Superior temporal gyrus (tissue), 1 donor: Measurements from ENCODE around the gene PRDM9.
"Not testable (repeated sequence)": the region's sequence is repeated elsewhere in the genome, so short reads cannot be mapped to it uniquely, and the experiment has no call there.

Experiments used
- DNase-seq: peaks from one replicate; pipeline ENCODE4 v3.0.0-alpha.2; 2016; ENCODE audit errors: extremely low spot score

Gene PRDM9

DNA sequence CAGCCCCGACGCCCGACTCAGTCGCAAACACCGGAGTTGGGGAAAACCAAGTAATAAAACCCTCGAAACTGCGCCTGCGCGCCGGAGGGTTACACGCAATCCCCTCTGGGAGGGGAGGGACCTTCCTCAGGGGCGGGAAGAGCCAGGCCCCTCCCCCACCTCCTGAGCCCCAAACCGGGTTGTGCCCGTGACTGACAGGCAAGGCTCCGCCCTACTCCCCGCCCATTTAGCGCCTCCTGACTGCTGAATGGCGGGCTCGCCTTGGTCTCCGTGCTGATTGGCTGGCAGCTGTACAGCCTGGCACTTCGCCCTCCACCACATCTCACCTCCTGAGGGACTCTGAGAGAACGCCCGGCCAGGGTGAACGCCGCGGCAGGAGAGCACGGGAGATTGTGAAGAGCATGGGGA lies at the start of gene PRDM9:
PRDM9 (plus strand) TSS at position 332 of the 408 bp plus-strand sequence. CDS start 1,425 bp downstream, outside the sequence.
- no peak for DNase-seq

DNA sequence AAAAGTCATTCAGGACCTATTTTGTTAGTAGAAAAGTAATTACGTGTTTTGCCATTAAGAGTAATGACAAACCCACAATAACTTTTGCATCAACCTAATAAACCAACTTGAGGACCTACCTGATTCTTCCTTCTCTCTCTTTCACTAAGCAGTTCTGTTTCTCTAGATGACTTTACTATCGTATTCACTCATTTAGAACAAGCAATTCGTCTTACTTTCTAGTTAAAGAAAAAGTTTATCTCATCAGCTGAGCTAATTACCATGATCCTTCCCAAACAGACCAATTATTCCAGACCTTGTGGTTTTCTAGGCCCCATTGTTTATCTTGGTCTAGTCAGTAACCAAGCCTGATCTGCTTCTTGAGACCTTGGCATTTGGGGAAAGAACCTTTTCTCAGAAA lies 49.6 kb upstream of the PRDM9 start:
- DNase-seq, result no peak

DNA sequence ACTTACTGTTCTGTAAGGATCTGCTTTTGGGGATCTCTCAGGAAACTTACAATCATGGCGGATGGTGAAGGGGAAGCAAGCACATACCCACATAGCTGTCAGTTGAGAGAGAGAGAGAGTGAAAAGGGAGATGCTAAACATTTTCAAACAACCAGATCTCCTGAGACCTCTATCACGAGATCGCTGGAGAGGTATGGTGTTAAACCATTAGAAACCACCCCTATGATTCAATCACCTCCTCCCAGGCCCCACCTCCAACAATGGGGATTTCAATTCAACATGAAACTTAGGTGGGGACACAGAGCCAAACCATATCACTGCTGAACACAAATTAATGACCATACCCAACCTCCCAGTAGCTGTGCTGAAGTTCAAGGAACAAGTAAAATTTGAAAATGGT lies 48.2 kb upstream of the PRDM9 start:
- DNase-seq, result no peak

DNA sequence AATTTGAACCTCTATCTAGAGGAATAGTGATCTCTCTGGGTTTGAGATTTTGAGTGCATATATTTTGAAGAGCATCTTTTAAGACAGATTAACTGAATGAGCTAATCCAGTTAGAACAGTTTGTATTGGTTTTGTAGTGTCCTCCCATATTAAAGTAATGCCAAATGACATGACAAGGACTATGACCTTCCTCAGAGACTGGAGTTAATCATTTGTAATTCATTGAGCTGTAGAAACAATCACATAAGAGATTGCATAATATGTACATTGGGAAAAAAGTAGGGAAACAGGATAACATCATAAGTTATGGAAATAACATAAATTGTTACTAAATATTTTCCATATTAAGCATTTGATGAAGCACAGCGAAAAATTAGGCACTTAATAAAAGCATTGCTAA lies 45.8 kb upstream of the PRDM9 start:
- DNase-seq, result no peak

DNA sequence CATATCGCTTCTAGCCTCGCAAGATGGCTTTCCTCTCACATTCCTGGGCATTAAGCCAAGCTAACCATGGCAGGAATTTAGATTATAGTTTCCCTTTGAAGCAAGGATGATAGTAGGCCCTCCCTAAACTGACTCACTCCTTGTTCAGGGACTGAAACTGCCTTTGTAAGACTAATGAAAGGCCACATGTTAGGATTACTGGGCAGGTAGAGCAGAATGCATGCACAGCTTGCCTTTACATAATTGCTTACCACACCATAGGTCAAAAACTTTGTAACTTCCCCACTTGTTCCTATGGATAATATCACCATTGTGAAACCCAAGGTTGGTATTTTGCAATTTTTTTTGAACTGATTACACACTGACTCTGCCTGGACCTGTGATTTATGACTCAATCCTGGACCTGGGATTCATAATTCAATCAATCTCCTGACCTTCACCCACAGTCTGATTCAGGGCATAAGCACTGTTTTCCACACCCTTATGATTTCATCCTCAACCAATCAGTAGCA lies 41.0 kb upstream of the PRDM9 start:
- DNase-seq, result no peak

DNA sequence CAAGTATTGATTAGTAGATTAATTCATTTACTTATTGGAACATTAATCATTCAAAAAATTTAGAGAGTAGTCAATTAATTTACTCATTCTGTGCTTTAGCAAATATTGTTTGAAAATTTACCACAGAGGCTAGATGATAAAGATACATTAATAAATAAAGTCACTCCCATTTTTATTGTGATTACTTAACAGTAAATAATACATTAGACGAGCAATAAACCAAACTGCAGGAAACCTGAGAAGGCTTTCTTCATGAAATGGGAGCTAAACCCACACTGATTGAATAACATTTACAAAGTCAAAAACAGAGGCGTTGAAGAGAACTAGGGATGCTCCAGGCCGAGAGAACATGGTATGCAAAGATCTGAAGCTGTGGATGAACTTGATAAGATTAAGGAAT lies 38.8 kb upstream of the PRDM9 start:
- DNase-seq, result no peak

DNA sequence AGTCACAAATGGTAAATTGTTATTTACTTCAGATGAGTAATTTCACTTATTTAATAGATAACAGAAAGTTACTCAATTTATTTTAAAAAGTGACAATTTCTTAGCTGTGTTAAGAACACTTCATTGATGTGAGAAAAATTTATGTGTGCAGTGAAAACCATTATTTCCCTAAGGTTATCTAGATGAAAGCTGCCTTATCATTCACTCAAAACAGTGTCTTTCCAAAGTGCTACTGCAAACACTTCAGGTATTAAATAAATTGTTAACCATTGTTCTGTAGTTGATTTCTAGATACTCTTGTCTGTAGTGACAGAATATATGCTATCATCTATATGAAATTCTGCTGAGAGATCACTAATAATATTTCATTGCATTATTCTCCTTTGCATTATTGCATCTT lies 33.5 kb upstream of the PRDM9 start:
- no peak for DNase-seq

DNA sequence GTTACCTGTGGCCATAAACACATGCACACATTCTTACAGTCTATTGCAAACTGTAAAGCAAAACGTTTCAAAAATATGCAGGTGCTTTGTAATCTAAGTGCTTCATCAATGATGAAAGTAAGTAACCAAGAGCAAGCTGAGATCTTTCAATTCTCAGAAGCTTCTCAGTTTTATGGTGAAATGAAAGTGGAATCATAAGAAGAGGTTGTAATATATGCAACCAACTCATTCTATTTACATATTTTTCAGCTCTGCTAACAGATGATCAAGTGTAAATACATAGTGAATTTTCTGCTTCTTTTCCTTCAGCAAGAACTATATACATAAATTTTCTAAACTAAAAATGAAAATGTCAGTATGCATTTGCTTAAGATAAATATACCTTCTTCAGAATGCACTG lies 33.1 kb upstream of the PRDM9 start:
- no peak for DNase-seq

DNA sequence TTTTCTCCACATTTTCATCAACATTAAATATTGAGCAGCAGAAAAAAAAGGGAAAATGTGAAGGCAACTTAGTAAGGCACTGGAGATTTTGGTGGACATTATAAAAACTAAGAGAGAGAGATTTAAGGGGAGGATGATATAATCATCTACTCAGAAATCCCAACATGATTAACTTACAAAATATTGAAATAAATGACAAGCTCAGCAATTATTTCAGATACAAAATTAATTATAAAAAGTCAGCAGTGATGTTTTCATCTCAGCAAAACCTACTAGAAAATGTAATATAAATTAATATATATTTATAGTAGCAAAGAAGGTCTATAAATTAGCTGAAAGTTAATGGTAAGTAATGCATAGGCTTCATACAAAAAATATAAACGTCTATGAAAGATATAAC lies 30.8 kb upstream of the PRDM9 start:
- DNase-seq, result no peak

DNA sequence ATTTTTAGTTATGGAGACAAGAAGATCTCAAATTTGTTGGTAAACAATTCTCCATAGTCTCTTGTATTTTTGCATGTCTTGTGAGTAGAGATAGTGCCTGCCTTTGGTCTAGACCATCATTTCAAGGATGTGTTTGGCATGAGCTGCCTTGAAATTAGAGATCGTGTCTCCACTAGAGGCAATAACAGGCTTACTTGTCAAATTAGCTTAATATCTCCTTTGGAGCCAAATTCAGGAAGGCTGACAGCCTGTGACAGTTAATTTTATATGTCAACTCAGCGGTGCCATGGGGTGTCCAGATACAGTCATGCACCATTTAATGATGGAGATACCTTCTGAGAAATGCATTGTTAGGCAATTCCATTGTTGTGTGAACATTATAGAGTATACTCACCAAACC lies 24.8 kb upstream of the PRDM9 start:
- no peak for DNase-seq

DNA sequence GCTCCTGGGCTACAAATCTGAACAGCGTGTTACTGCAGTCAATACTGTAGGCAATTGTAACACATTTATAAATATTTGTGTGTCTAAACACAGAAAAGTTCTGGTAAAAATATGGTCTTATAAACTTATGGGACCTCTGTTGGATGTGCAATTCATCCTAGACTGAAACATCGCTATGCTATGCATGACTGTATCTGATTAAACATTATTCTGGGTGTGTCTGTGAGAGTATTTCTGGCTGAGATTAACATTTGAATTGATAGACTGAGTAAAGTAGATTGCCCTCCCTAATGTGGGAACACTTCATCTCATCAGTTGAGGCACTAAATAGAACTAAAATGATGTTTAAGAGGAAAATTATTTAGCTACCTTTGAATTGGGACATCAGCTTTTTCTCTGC lies 24.3 kb upstream of the PRDM9 start:
- no peak for DNase-seq

DNA sequence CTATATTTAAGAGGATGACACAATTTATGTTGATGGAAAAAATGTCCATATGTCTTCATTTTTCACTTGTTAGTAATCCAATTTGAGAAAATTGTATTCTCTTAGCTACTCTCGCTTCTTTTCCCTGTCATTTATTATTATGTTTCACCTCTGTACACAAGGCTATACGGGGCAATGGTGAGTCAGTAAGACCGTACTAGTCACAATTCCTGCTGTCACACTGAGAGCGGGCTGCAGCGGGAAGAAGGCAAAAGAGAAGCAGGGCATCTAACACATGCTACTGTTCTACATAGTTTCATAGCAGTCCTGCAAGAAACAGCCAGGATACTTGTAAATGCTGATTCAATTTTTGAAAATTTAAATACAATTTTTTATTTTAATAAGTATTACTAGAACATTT lies 23.3 kb upstream of the PRDM9 start:
- no peak for DNase-seq

DNA sequence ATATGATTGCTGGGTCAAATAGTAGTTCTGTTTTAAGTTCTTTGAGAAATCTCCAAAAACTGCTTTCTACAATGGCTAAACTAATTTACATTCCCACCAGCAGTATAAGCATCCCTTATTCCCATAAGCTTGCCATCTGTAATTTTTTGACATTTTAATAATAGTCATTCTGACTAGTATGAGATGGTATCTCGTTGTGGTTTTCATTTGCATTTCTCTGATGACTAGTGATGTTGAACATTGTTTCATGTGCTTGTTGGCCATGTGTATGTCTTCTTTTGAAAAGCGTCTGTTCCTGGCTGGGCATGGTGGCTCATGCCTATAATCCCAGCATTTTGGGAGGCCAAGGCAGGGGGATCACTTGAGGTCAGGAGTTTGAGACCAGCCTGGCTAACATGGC lies 21.2 kb upstream of the PRDM9 start:
- not testable (repeated sequence) for DNase-seq

DNA sequence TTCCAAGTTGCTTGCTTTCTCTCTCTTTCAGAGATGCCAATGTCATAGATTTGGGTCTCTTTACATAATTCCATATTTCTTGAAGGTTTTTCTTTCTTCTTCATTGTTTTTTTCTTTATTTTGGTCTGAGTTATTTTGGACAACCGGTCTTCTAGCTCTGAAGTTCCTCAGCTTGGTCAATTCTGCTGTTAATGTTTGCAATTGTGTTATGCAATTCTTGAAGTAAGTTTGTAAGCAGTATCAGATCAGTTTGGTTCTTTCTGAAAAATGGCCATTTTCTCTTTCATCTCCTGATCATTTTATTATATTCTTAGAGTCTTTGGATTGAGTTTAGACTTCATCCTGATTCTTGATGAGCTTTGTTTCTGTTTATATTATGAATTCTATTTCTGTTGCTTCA lies 16.4 kb upstream of the PRDM9 start:
- no peak for DNase-seq

DNA sequence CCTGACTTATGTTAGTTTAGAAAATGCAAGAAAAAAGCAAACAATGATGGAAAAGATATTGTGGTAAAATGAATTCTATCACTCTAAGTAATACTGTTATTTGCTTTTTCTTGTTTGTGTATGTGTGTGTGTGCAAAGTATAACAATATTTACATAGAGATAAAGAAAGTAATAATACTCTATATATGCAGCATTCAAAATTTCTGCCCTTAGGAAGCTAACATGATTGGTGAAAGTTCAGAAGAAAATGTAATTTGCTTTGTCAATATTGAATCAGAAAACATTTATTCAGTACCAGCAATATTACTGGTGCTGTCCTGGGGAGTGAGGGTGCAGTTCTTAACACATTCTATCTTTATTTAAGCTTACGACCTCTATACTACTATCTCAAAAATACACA lies 12.9 kb upstream of the PRDM9 start:
- no peak for DNase-seq

DNA sequence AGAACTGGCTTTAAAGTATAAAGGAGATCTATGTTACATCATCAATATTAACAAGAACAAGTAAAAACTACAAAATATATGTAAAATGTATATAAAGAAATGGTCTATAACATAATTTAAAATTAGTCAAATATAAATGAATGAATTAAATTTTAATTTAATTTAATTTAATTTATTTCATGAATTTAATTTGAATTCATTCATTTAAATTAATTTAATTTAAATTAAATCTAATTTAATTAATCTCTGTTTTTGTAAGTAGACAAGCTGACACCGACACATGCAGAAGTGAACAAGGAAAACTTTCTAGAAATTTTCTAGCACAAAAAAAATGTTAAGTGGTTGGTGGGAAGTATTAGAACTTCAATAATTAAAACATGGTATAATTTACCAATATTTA lies 10.8 kb upstream of the PRDM9 start:
- no peak for DNase-seq

DNA sequence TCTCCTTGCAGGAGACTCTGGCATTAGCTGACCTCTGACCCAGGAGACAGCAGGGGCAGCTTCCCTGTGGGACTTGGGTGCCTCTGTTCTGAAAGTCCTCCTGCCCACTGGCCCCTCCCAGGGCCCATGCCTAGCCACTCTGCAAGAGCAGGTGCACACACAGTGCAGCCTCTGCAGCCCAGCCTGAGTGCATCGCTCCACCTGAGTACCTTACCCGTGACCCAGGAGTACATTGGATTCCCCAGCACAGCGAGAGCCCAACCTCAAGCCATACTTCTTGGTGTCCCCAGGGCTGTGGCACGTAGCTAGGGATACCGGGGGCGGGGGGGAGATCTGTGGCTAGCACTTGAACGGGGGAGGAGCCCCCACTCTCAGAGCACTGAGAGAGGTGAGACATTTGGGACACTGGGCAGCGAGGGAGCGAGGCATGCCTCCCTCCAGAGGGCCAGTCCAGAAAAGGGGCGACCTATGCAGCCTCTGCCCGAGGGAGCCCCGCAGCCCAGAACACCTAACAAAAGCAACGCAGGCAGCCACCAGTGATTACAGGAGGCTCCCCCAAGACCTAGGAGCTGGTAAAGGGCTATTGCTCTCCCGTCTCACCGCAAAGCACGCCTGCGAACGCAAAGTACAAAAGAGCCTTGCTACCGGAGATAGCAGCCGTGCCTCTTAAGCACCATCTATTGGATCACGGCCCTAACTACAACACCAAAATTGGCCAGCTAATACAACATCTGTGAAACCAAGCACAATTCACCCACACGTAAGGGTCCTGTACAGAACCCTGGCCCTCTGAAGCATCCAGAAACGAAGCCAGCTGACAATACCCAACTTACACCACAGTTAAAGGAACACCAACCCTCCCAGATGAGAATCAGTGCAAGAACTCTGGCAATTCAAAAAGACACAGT lies 826 bp upstream of the PRDM9 start:
- peak; percentile 14 for DNase-seq

DNA sequence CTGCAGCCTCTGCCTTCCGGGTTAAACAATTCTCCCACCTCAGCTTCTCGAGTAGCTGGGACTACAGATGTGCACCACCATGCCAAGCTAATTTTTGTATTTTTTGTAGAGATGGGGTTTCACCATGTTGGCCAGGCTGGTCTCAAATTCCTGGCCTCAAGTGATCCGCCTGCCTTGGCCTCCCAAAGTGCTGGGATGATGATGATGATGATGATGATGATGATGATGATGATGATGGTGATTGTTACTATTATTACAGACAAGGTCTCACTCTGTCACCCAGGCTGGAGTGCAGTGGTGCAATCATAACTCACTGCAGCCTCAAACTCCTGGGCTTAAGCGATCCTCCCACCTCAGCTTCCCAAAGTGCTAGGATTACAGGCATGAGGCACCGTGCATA lies 3.0 kb downstream of the PRDM9 start:
- DNase-seq, result not testable (repeated sequence)

DNA sequence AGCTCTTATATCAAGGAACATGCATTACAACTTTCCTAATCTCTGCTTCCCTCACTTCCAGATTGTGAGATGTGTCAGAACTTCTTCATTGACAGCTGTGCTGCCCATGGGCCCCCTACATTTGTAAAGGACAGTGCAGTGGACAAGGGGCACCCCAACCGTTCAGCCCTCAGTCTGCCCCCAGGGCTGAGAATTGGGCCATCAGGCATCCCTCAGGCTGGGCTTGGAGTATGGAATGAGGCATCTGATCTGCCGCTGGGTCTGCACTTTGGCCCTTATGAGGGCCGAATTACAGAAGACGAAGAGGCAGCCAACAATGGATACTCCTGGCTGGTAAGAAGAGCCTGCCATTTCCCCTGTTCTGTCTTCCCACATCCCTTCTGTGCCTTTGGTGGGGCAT lies 15.1 kb downstream of the PRDM9 start:
- DNase-seq, result no peak

DNA sequence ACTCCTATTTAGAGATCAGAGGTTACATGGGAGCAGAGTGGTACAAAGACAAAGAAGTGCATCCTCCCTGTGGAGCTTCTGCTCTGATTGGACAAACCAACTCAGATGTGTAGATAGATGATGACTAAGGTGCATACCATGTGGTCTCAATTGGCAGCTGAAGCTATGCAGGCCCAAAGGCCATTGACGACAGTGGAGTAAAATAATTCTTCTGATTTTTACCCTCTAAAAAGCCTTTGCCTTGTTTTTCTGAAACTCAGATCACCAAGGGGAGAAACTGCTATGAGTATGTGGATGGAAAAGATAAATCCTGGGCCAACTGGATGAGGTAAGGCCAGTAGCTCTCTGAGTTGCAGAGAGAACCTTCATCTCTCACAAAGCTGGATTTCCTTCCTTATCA lies 15.6 kb downstream of the PRDM9 start:
- DNase-seq, result no peak

DNA sequence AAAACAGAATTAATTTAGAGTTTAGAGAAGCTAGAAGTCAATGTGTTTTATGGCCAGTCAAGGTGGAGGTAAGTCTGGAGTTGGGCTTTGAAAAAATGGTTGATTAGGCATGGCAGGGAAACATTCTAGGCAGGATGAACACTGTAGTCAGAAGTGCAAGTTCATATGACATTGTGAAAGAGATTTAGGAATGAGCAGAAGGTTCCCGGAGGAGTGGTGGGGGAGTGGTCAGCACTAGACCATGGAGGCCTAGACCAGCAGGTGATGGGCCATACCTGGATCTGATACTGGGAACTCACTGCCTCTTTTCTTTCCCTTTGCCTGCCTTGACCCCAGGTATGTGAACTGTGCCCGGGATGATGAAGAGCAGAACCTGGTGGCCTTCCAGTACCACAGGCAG lies 16.6 kb downstream of the PRDM9 start:
- DNase-seq, result no peak

DNA sequence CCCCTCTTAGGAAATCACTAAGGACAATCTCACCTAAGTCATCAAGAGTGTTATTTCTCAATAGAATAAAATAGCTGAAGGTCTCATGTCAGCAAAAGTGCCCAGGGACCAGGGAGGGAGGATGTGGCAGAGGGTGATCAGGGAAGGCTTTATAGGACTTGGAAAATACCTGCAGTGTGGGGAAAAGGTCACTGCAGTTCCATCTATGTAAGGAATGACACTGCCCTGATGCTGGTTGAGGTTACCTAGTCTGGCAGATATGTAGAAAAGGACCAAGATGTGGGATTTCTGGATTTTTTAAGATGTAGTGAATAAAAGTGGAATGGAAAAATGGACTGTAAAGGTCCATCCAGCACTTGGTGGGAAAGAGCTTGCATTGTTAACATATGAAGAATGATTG lies 18.3 kb downstream of the PRDM9 start:
- no peak for DNase-seq

DNA sequence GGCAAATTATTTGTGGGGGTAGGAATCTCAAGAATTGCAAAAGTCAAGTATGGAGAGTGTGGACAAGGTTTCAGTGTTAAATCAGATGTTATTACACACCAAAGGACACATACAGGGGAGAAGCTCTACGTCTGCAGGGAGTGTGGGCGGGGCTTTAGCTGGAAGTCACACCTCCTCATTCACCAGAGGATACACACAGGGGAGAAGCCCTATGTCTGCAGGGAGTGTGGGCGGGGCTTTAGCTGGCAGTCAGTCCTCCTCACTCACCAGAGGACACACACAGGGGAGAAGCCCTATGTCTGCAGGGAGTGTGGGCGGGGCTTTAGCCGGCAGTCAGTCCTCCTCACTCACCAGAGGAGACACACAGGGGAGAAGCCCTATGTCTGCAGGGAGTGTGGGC lies 19.2 kb downstream of the PRDM9 start:
- DNase-seq, result not testable (repeated sequence)
